Muscle of leg (tissue), 11 donors: ENCODE measurements around the gene DLEU7. TPM values are rescaled to one million over a fixed set of nuclear protein-coding genes. Genes with fewer than 3 reads are reported as not detected.
A peak's percentile ranks its signal among the peaks of the same experiment; 100 is the strongest.

Experiments
- DNase-seq: peaks from one replicate; pipeline ENCODE4 v3.0.0; 2013
- H3K27ac ChIP-seq: one replicate; pipeline ENCODE4 v1.5.1; 2013; ENCODE audit warnings: mild to moderate bottlenecking, low read length, control low read depth
- H3K27me3 ChIP-seq: one replicate; pipeline ENCODE4 v1.6.1; 2013; ENCODE audit warnings: low read length; ENCODE audit not compliant: control insufficient read depth, insufficient read depth
- H3K36me3 ChIP-seq: one replicate; pipeline ENCODE4 v1.6.1; 2013; ENCODE audit warnings: low read length; ENCODE audit not compliant: control insufficient read depth, insufficient read depth
- H3K4me1 ChIP-seq: one replicate; pipeline ENCODE4 v1.6.1; 2013; ENCODE audit warnings: low read length; ENCODE audit not compliant: control insufficient read depth, insufficient read depth
- H3K4me3 ChIP-seq: one replicate; pipeline ENCODE4 v1.5.1; 2013; ENCODE audit warnings: low read length, control low read depth
- H3K9me3 ChIP-seq: replicated peaks from 2 replicates; pipeline ENCODE4 v1.6.1; 2013; ENCODE audit warnings: low read depth, low read length; ENCODE audit not compliant: control insufficient read depth
- WGBS: methylation state at CpG from one replicate; pipeline ENCODE4 v1.1.5; 2013; ENCODE audit warnings: missing lambda C conversion rate; ENCODE audit not compliant: insufficient coverage; 5-methylcytosine and 5-hydroxymethylcytosine counted together
- polyA plus RNA-seq, 8 donors: library from polyadenylated mRNA; unstranded; fragments of 120-200 nt; gene quantifications; one replicate each; pipeline versions ENCODE4 v1.2.1 to v1.2.3, GENCODE V29; 2013; ENCODE audit warnings: inconsistent platforms in 1 of 8, low replicate concordance in 1 of 8; ENCODE audit not compliant: insufficient read length in 8 of 8, insufficient read depth in 1 of 8
- total RNA-seq: library from RNA; stranded (reverse); fragments of 120-200 nt; gene quantifications from one replicate; pipeline ENCODE4 v1.2.4, GENCODE V29; 2013

Gene DLEU7
- total and polyA plus RNA-seq, 9 donors: 0.27 to 1.2 (median 0.53) TPM

DNA sequence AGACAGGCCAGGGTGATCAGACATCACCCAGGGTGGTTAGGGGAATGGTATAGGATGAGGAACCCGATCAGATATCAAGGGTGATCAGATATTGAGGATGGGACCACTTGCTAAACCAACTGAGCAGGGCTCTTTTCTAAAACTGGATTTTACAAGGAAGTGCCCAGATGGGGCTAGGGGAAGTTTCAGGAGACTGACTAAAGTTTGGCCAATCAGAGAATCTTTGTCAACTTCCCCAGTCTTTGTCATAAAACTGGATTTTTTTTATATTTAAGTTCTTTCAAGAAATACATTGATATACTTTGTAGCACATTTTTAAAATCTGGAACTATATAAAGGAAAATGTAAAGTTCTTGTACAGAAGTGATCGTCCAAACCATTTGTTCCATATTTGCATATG is 30.5 kb upstream of the DLEU7 start:
- Histone ChIP-seq H3K27me3 (no peaks in the 10 kb centered on the region), H3K9me3 (no peaks in the 10 kb centered on the region), H3K4me1 (no peaks in the 10 kb centered on the region), H3K4me3 (no peak overlapping the region), H3K36me3 (no peaks in the 10 kb centered on the region), H3K27ac (no peak overlapping the region)
- no peak for DNase-seq
- no CpG with 5 or more reads among the region's 2 CpGs for WGBS

DNA sequence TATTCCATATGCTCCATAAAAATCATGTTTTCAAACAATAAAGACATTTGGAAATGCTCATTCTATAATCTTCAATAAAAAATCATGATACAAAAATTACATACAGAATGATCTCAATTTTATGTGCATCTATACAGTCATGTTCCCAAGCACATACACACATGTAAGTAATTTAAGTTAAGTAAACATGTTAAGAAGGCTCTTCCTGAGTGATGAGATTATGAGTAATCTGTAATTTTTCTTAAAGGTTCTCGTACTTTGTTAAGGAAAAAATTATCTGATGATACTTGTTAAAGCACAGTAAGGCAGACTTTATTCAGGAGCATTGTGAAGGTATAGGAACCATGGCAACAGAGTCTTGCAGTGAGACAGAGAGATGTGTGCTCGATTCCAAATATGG is 30.0 kb upstream of the DLEU7 start:
- Histone ChIP-seq H3K36me3 (no peaks in the 10 kb centered on the region), H3K4me3 (no peak overlapping the region), H3K27ac (no peak overlapping the region), H3K9me3 (no peaks in the 10 kb centered on the region), H3K4me1 (no peaks in the 10 kb centered on the region), H3K27me3 (no peaks in the 10 kb centered on the region)
- DNase-seq: no peak
- 64% methylated on average over 2 of the region's 2 CpGs for WGBS

DNA sequence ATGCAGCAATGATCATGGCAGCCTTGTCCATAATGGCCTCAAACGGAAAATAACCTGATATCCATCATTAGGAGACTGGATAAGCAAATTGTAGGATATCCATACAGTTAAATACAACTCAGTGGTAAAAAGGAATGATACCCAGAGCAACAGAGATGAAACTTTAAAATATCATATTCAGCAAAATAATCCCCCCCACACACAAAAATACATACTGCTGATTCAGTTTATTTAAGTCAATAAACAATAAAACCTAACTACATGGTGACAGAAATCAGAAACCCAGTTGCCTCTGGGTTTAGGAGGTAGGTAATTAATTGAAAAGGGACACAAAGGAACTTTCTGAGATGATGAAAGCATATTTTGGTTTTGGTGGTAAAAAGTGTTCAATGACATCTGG is 27.9 kb upstream of the DLEU7 start:
- Histone ChIP-seq H3K9me3 (no peaks in the 10 kb centered on the region), H3K27me3 (no peaks in the 10 kb centered on the region), H3K27ac (no peak overlapping the region), H3K4me1 (no peaks in the 10 kb centered on the region), H3K36me3 (no peaks in the 10 kb centered on the region), H3K4me3 (no peak overlapping the region)
- no peak for DNase-seq
- WGBS: no CpG with 5 or more reads among the region's 1 CpG

DNA sequence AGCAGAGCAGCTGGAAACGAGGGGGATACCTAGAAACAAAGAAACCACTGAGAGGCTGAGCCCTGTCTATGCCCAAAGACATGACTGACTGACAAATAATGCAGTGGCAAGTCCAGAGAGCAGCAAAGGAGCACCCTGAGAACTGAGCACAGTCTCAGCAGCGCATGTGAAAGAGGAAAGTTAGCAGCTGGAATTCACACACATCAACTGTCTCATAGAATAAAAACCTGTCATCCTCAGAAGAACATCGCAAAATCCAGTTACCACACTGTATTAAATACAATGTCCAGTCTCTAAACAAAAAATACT is 24.1 kb upstream of the DLEU7 start:
- 30% methylated on average over 1 of the region's 3 CpGs for WGBS
- Histone ChIP-seq H3K36me3 (no peaks in the 10 kb centered on the region), H3K27ac (no peak overlapping the region), H3K4me3 (no peak overlapping the region), H3K9me3 (no peaks in the 10 kb centered on the region), H3K4me1 (no peaks in the 10 kb centered on the region), H3K27me3 (no peaks in the 10 kb centered on the region)
- DNase-seq: no peak

DNA sequence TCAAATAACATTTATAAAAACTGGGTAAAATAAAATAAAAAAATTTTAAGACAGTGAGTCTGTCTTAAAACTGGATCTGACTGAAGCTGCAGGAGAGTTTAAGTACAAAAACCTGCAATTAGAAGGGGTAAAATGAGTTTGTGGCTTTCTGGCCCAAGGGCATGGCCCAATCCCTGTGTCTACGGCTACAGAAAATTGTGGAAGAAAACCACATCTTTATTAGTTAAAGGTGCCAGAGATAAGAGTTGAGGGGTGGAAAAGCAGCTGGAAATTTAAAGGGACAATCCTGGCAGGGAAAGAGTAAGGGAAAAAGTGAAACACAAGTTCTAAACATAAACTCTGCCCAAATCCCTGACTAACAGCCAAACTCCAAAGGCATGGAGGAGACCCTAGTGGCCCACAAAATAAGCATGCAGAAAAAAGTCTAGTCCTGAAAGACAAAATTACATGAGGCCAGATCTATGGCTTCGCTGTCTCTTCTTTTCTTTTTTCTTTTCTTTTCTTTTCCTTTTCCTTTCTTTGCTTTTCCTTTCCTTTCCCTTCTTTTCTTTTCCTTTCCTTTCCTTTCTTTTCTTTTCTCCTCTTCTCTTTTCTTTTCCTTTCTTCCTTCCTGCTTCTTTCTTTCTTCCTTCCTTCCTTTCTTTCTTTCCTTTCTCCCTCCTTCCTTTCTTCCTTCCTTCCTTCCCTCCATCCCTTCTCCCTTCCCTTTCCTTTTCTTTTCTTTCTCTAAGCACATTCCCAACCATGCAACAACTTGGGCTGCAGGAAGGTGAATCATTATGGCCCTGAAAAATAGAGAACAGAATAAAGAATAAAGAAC is 23.5 kb upstream of the DLEU7 start:
- no peak for DNase-seq
- Histone ChIP-seq H3K4me3 (no peak overlapping the region), H3K9me3 (no peaks in the 10 kb centered on the region), H3K4me1 (no peaks in the 10 kb centered on the region), H3K27me3 (no peaks in the 10 kb centered on the region), H3K36me3 (no peaks in the 10 kb centered on the region), H3K27ac (no peak overlapping the region)
- WGBS: 100% methylated on average over 1 of the region's 2 CpGs

DNA sequence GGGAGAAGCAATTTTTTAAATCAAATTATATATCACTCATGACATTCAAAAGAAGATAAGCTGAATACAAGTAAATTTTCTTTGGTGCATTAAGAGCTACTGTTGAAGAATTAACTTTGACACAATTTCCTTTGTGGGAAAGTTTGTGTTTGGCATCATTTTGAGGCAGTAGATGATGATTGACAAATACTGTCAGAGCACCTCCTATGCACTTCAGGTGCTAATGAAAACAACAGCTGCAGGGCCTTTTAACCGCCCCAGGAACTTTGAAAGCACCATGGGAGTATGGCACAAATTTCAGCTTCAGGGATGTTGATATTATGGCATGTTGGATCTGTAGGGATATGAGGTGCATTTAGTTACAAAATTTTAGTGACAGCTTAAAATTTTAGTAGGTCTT is 21.0 kb upstream of the DLEU7 start:
- Histone ChIP-seq H3K27me3 (no peaks in the 10 kb centered on the region), H3K9me3 (no peaks in the 10 kb centered on the region), H3K36me3 (no peaks in the 10 kb centered on the region), H3K27ac (no peak overlapping the region), H3K4me3 (no peak overlapping the region), H3K4me1 (no peaks in the 10 kb centered on the region)
- DNase-seq: no peak
- WGBS: no CpG with 5 or more reads among the region's 1 CpG

DNA sequence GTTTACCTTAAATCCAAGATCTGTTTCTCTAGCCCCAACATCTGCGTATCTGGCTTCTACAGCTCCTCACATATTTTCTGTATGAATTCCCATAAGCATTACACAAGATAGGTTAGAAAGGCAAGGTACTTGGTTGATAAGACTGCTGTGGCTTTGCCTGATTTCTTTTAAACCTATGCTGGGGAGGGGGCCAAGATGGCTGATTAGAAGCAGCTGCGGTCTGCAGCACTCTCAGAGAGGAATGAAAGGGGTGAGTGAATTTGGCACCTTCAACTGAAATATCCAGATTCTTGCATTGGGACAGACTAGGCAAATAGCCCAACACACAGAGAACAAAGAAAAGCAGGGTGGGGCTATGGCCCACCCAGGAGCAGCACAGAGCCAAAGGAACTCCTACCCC is 12.2 kb upstream of the DLEU7 start:
- DNase-seq: peak; percentile 42
- H3K4me3 ChIP-seq: no peak overlapping the region
- no peaks in the 10 kb centered on the region for H3K36me3 ChIP-seq
- peaks cover 4% of the 10 kb centered on the region for H3K4me1 ChIP-seq
- no peak overlapping the region for H3K27ac ChIP-seq
- no CpG with 5 or more reads among the region's 2 CpGs for WGBS
- H3K27me3 ChIP-seq: no peaks in the 10 kb centered on the region
- H3K9me3 ChIP-seq: no peaks in the 10 kb centered on the region

DNA sequence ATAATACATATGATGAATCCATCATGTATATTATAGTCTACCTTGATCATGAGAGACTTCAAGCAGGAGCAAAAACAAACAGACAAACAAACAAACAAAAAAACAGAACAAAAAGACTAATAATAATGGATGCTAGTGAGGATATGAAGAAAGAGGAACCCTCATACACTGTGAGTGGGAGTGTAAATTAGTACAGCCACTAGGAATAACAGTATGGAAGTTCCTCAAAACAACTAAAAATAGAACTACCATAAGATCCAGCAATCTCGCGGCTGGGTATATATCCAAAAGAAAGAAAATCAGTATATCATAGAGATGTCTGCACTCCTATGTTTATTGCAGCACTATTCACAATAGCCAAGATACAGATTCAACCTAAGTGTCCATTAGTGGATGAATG is 7.0 kb upstream of the DLEU7 start:
- Histone ChIP-seq H3K4me3 (no peak overlapping the region), H3K9me3 (no peaks in the 10 kb centered on the region), H3K27me3 (no peaks in the 10 kb centered on the region), H3K4me1 (no peaks in the 10 kb centered on the region), H3K36me3 (no peaks in the 10 kb centered on the region), H3K27ac (no peak overlapping the region)
- no CpG with 5 or more reads among the region's 2 CpGs for WGBS
- DNase-seq: no peak

DNA sequence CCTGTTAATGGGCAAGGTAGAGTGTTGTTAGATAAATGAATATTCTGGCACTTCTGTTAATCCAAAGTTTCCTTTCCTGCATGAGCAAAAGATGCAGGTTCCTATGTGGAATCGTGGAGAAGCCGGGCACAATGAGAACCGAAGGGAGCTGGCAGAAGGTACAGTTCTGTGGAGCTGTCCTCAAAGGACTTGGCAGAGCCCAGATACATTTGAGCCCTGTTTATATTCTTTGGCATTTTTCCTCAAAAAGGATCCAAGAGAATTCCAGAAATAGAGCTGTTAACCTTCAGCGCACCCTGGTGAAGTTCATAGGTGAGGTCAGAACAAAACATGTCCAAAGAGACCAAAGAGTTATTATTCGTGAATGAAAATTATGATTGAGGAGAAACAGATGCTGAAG is 4.0 kb upstream of the DLEU7 start:
- Histone ChIP-seq H3K4me1 (peaks cover 14% of the 10 kb centered on the region), H3K36me3 (no peaks in the 10 kb centered on the region), H3K27ac (no peak overlapping the region), H3K4me3 (no peak overlapping the region), H3K27me3 (peaks cover 10% of the 10 kb centered on the region), H3K9me3 (no peaks in the 10 kb centered on the region)
- WGBS: 72% methylated on average over 5 of the region's 5 CpGs
- DNase-seq: no peak

DNA sequence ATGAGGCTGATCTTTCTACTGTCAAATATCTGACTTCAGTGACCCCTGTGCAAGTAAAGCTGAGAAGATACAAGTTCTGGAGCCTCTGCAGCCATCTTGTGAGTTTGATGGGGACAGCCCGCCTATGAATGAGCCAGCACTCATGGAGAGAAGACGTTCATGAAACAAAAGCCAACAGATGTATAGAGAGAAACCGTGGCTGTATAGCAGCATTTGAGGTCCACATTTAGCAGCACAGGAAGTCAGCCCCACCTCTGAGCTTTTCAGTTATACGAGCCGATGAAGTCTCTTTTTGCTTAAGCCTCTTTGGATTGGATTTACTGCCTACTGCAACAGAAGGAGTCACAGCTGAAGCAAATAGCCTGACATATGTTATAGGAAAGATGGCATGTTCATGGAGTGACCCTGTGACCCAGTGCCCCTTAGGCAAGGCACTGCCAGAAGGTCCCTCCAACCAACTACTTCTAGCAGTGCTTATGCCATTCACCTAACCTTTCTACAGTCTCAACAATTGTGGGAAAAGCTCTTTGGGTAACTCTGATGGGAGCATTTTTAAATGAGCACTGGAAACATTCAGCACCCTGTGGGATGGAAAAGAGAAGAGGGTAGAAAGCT is 3.5 kb upstream of the DLEU7 start:
- H3K27ac ChIP-seq: no peak overlapping the region
- DNase-seq: no peak
- H3K9me3 ChIP-seq: no peaks in the 10 kb centered on the region
- 55% methylated on average over 4 of the region's 5 CpGs for WGBS
- H3K4me3 ChIP-seq: no peak overlapping the region
- H3K36me3 ChIP-seq: no peaks in the 10 kb centered on the region
- peaks cover 14% of the 10 kb centered on the region for H3K4me1 ChIP-seq
- peaks cover 13% of the 10 kb centered on the region for H3K27me3 ChIP-seq
